Gastroesophageal sphincter (tissue), 4 donors: ENCODE results near the gene TP73. TPM values are rescaled to one million over a fixed set of nuclear protein-coding genes. Genes with fewer than 3 reads are reported as not detected.

Experiments
- ATAC-seq: fragments of 150-250 bp; one replicate; pipeline ENCODE4 v1.9.1; 2016; ENCODE audit warnings: mild to moderate bottlenecking, moderate library complexity
- H3K27ac ChIP-seq, 4 donors: fragments of 200-600 bp; sonication (generic) in 3 of 4; 1 replicate in 3 of 4; 2 replicates in 1 of 4; pipeline ENCODE4 v1.5.1; 2016 to 2019
- H3K27me3 ChIP-seq: fragments of 200-600 bp; sonication (generic); one replicate; pipeline ENCODE4 v1.5.1; 2019
- H3K36me3 ChIP-seq, 2 donors: fragments of 200-600 bp; sonication (generic); one replicate each; pipeline ENCODE4 v1.5.1; 2019; ENCODE audit warnings: control low read depth in 1 of 2
- H3K4me1 ChIP-seq, 3 donors: fragments of 200-600 bp; sonication (generic); 1 replicate in 2 of 3; 2 replicates in 1 of 3; pipeline ENCODE4 v1.5.1; 2016 to 2019; ENCODE audit warnings: control low read depth in 2 of 3
- H3K4me3 ChIP-seq, 2 donors: fragments of 200-600 bp; sonication (generic); one replicate each; pipeline ENCODE4 v1.5.1; 2019; ENCODE audit warnings: mild to moderate bottlenecking in 1 of 2, moderate library complexity in 1 of 2
- H3K9me3 ChIP-seq, 3 donors: fragments of 200-600 bp; sonication (generic); one replicate each; pipeline ENCODE4 v1.5.1; 2017 to 2019; ENCODE audit warnings: control low read depth in 2 of 3
- CTCF ChIP-seq, 4 experiments: fragments of 200-600 bp in 2 of 4; fragments of 450-650 bp in 2 of 4; sonication (generic) in 1 of 4; IDR thresholded peaks; one replicate each; pipeline ENCODE4 v1.5.1; 2017 to 2019; ENCODE audit warnings: antibody characterized with exemption in 4 of 4, mild to moderate bottlenecking in 2 of 4, moderate library complexity in 2 of 4
- EP300 ChIP-seq: sonication (generic); formaldehyde crosslinking; IDR thresholded peaks from one replicate; pipeline ENCODE4 v1.6.1; 2017; ENCODE audit warnings: antibody characterized with exemption, mild to moderate bottlenecking
- POLR2A ChIP-seq, 2 donors: fragments of 450-650 bp; IDR thresholded peaks; one replicate each; pipeline ENCODE4 v1.6.1; 2017; ENCODE audit warnings: antibody characterized with exemption in 2 of 2, mild to moderate bottlenecking in 2 of 2, moderate library complexity in 1 of 2
- POLR2AphosphoS5 ChIP-seq: sonication (generic); formaldehyde crosslinking; IDR thresholded peaks from one replicate; pipeline ENCODE4 v1.6.1; 2017; ENCODE audit warnings: antibody characterized with exemption
- WGBS, 2 donors: methylation state at CpG; one replicate each; pipeline ENCODE4 v1.1.5; 2018; ENCODE audit warnings: low coverage in 1 of 2; 5-methylcytosine and 5-hydroxymethylcytosine counted together
- total RNA-seq, 4 donors: library from RNA; depleted of rRNA; stranded (reverse); fragments of >200 nt; gene quantifications; one replicate each; pipeline ENCODE4 v1.1.0, GENCODE V29; 2016

The TP73 gene
- under 1 TPM in 2 of 4 donors, not detected in 2; 0.19 to 0.22 TPM for total RNA-seq

DNA sequence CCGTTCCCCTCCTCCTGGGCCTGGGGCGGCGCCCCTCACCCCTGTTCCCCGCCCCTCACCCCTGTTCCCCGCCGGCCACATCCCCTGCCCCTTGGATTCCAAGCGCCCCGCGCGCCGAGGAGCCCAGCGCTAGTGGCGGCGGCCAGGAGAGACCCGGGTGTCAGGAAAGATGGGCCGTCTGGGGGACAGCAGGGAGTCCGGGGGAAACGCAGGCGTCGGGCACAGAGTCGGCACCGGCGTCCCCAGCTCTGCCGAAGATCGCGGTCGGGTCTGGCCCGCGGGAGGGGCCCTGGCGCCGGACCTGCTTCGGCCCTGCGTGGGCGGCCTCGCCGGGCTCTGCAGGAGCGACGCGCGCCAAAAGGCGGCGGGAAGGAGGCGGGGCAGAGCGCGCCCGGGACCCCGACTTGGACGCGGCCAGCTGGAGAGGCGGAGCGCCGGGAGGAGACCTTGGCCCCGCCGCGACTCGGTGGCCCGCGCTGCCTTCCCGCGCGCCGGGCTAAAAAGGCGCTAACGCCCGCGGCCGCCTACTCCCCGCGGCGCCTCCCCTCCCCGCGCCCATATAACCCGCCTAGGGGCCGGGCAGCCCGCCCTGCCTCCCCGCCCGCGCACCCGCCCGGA is at the start of gene TP73:
TP73 (plus strand) TSS at position 587 of the 618 bp plus-strand sequence. CDS start 29,850 bp downstream, outside the sequence.
- no peak for ATAC-seq
- TF ChIP-seq POLR2AphosphoS5, result no peak
- no peak for TF ChIP-seq CTCF (IDR thresholded peaks at IDR 0.05)
- no peak for TF ChIP-seq POLR2A (IDR thresholded peaks at IDR 0.05)
- TF ChIP-seq EP300, result no peak
- WGBS, 2 donors, result no CpG with 5 or more reads among the region's 80 CpGs

GRCh38 chr1:3603156-3603555 is 49.2 kb upstream of the TP73 start:
- ATAC-seq, result no peak
- Histone ChIP-seq H3K4me1 (peaks cover 0 to 6% (median 5%) of the 10 kb centered on the region in 3 donors), H3K27ac (no peak overlapping the region), H3K4me3 (no peak overlapping the region), H3K27me3 (peaks cover 39% of the 10 kb centered on the region), H3K9me3 (no peaks in the 10 kb centered on the region), H3K36me3 (no peaks in the 10 kb centered on the region)
- WGBS, 2 donors, result no CpG with 5 or more reads among the region's 11 CpGs
- TF ChIP-seq POLR2AphosphoS5 (no peak), POLR2A (IDR thresholded peaks at IDR 0.05) (no peak), CTCF (IDR thresholded peaks at IDR 0.05) (no peak), EP300 (no peak)

More for the DNA sequence above, at the start of gene TP73:
- H3K27me3 ChIP-seq, result peaks cover 65% of the 10 kb centered on the region
- H3K27ac ChIP-seq, result no peak within 1 kb of the TSS
- peak within 1 kb of the TSS in 1 of 2 donors; percentile 94 for H3K4me3 ChIP-seq
- H3K36me3 ChIP-seq, result peaks cover 0 to 4% of the 10 kb centered on the region in 2 donors
- no peaks in the 10 kb centered on the region for H3K9me3 ChIP-seq
- peaks cover 2 to 45% (median 26%) of the 10 kb centered on the region in 3 donors for H3K4me1 ChIP-seq

GRCh38 chr1:3603571-3604467 is 48.5 kb upstream of the TP73 start:
- ATAC-seq, result no peak
- TF ChIP-seq CTCF (IDR thresholded peaks at IDR 0.05) (no peak), POLR2AphosphoS5 (no peak), POLR2A (IDR thresholded peaks at IDR 0.05) (no peak), EP300 (no peak)
- WGBS, 2 donors, result no CpG with 5 or more reads among the region's 29 CpGs
- Histone ChIP-seq H3K9me3 (no peaks in the 10 kb centered on the region), H3K4me1 (no peaks in the 10 kb centered on the region), H3K4me3 (no peak overlapping the region), H3K27me3 (peaks cover 39% of the 10 kb centered on the region), H3K27ac (no peak overlapping the region), H3K36me3 (no peaks in the 10 kb centered on the region)

DNA sequence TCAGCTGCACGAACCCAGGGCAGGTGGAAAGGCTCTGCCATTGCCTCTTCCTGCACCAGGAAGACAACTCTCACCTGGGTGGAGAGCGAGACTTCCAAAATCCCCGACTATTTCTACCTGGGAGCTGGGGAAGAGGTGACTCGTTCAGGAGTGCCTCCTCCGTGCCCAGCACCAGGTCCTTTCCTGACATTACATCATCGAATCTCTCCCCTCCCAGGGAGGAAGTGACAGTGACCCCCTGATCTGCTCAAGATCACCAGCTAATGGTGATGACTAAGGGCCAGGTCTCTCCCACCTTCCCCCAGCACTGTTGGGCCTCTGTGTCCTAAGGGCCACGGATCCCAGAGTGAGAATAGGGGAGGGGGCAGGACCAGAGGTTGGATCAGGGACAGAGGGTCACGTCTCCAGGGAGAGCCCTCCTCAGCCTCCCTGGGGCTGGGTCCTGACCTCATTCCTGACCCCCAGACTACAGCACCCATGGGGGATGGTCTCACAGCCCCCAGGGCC is 47.8 kb upstream of the TP73 start:
- H3K36me3 ChIP-seq, result no peaks in the 10 kb centered on the region
- TF ChIP-seq POLR2A (IDR thresholded peaks at IDR 0.05), result no peak
- TF ChIP-seq EP300, result no peak
- TF ChIP-seq CTCF (IDR thresholded peaks at IDR 0.05), result no peak
- no peak for TF ChIP-seq POLR2AphosphoS5
- no peak overlapping the region for H3K4me3 ChIP-seq
- H3K4me1 ChIP-seq, result no peaks in the 10 kb centered on the region
- ATAC-seq, result no peak
- H3K27me3 ChIP-seq, result peaks cover 42% of the 10 kb centered on the region
- H3K9me3 ChIP-seq, result no peaks in the 10 kb centered on the region
- 100% methylated on average over 2 of the region's 8 CpGs; no CpG with 5 or more reads in 1 of the 2 donors for WGBS, 2 donors
- H3K27ac ChIP-seq, result no peak overlapping the region
